ENCODE results near the gene ATG12. TPM values are rescaled to one million over a fixed set of nuclear protein-coding genes. Genes with fewer than 3 reads are reported as not detected.
A peak's percentile ranks its signal among the peaks of the same experiment; 100 is the strongest.

Gene ATG12
- total RNA-seq, 6 experiments from 2014 or later = 18.4 to 32.4 (median 21.8) TPM

- 93% methylated on average over 1 of the region's 1 CpG for WGBS (ENCODE audit: insufficient coverage, low coverage, low lambda C conversion rate, missing lambda C conversion rate)
- no peak for ATAC-seq
- intact Hi-C loops (cut with DNase I) = no loop called here
Measured at GRCh38 chr5:115788440-115788839, 52.9 kb downstream of the ATG12 start.

GRCh38 chr5:115787426-115787825 is 53.9 kb downstream of the ATG12 start:
- Histone ChIP-seq H3K36me3 (no peaks in the 10 kb centered on the region), H3K27me3 (no peaks in the 10 kb centered on the region), H3K27ac (no peak overlapping the region), H3K4me3 (no peak overlapping the region), H3K4me1 (peaks cover 0 to 14% (median 0%) of the 10 kb centered on the region in 4 donors), H3K9me3 (no peaks in the 10 kb centered on the region)
- DNase-seq (peak in 1 of 3 donors; percentile 60), ATAC-seq (peak in 3 of 4 donors; percentile 27 to 69 (median 53))
- TF ChIP-seq CTCF (IDR thresholded peaks at IDR 0.05) = no peak
- TF ChIP-seq POLR2A (IDR thresholded peaks at IDR 0.05) = no peak
- WGBS (ENCODE audit: insufficient coverage, low coverage, low lambda C conversion rate, missing lambda C conversion rate) = 5% methylated on average over 1 of the region's 1 CpG
- intact Hi-C loops (cut with DNase I) = no loop called here

More at GRCh38 chr5:115788440-115788839, 52.9 kb downstream of the ATG12 start:
- TF ChIP-seq POLR2A (IDR thresholded peaks at IDR 0.05) (no peak), CTCF (IDR thresholded peaks at IDR 0.05) (no peak)
- Histone ChIP-seq H3K9me3 (no peaks in the 10 kb centered on the region), H3K36me3 (no peaks in the 10 kb centered on the region), H3K4me1 (peaks cover 0 to 14% (median 0%) of the 10 kb centered on the region in 4 donors), H3K27me3 (no peaks in the 10 kb centered on the region), H3K4me3 (no peak overlapping the region), H3K27ac (no peak overlapping the region)
- DNase-seq = no peak

- Histone ChIP-seq H3K27ac (no peak overlapping the region), H3K9me3 (no peaks in the 10 kb centered on the region), H3K36me3 (no peaks in the 10 kb centered on the region), H3K27me3 (no peaks in the 10 kb centered on the region), H3K4me3 (no peak overlapping the region), H3K4me1 (peaks cover 0 to 14% (median 0%) of the 10 kb centered on the region in 4 donors)
- no peak for TF ChIP-seq CTCF (IDR thresholded peaks at IDR 0.05)
- WGBS (ENCODE audit: insufficient coverage, low coverage, low lambda C conversion rate, missing lambda C conversion rate) = 25% methylated on average over 6 of the region's 6 CpGs
- DNase-seq = no peak
- intact Hi-C loops (cut with DNase I) = no loop called here
- peak; percentile 61 to 83 (median 62) for ATAC-seq
Measured at GRCh38 chr5:115785381-115786065, 55.8 kb downstream of the ATG12 start.

- Histone ChIP-seq H3K27me3 (no peaks in the 10 kb centered on the region), H3K36me3 (no peaks in the 10 kb centered on the region), H3K9me3 (no peaks in the 10 kb centered on the region), H3K4me3 (no peak overlapping the region), H3K4me1 (no peaks in the 10 kb centered on the region), H3K27ac (no peak overlapping the region)
- WGBS (ENCODE audit: insufficient coverage, low coverage, low lambda C conversion rate, missing lambda C conversion rate) = 40% methylated on average over 1 of the region's 1 CpG
- no peak for TF ChIP-seq POLR2A (IDR thresholded peaks at IDR 0.05)
- TF ChIP-seq CTCF (IDR thresholded peaks at IDR 0.05) = no peak
- ATAC-seq (no peak), DNase-seq (no peak)
- intact Hi-C loops (cut with DNase I) = no loop called here
Measured at GRCh38 chr5:115778417-115778816, 62.9 kb downstream of the ATG12 start.

Other genes with a start within 250 kb of the ATG12 start
- gene TICAM2, start 239.1 kb downstream of the ATG12 start, total RNA-seq = 1 to 10 TPM in 4 of 6 experiments, under 1 TPM in 2; 0.31 to 2.3 (median 2.1) TPM
- gene TMED7, start 215.5 kb downstream of the ATG12 start, total RNA-seq = 100 to 1,000 TPM in 2 of 6 experiments, 10 to 100 TPM in 4; 69.8 to 103 (median 91.7) TPM
- gene CDO1, start 24.9 kb downstream of the ATG12 start, total RNA-seq = 100 to 1,000 TPM in 5 of 6 experiments, 10 to 100 TPM in 1; 98.9 to 260 (median 154) TPM
- 10 to 100 TPM; 27.8 to 51.0 (median 40.4) TPM for gene AP3S1, start 370 bp upstream of the ATG12 start, total RNA-seq
- gene LVRN, start 120.9 kb upstream of the ATG12 start, total RNA-seq = under 1 TPM in 2 of 6 experiments, not detected in 4; 0.07 to 0.11 TPM
- not detected for gene ARL14EPL, start 190.9 kb upstream of the ATG12 start, total RNA-seq
- gene COMMD10, start 243.5 kb upstream of the ATG12 start, total RNA-seq = 10 to 100 TPM; 11.1 to 16.2 (median 14.4) TPM

Data from right lobe of liver (tissue), 6 donors.